ENCODE measurements around the gene GRK5.

The GRK5 gene

DNA sequence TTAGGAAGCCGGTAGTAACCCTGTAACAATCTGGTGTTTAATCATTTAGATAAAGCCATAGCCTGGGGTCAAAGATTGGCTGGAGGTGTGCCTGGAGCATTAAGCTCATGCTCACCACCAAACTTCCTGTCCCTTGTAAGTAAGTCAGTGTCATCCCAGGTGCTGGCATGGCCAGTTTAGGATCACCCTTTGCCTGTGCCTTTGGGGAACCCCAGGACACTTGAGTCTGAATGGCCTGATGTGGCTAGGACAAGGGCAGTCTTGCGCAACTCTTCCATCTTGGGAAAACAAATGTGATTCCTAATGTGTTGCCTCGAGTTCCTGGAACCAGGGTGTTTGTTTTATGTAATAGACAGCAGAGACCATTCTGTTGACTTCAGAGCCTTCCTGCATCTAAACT lies 154.8 kb downstream of the GRK5 start:
- Histone ChIP-seq H3K27me3 (ENCODE audit: insufficient read depth, low read length) (no peaks in the 10 kb centered on the region), H2BK120ac (ENCODE audit: insufficient read depth, low read length, poor library complexity) (no peak overlapping the region), H3K4me2 (ENCODE audit: low read length) (no peak overlapping the region), H3K27ac (ENCODE audit: low read depth, low read length) (no peak overlapping the region), H4K12ac (ENCODE audit: low read depth, low read length) (no peak overlapping the region), H3K4me1 (ENCODE audit: control insufficient read depth in 1 of 2, insufficient read depth in 2 of 2, low read length in 2 of 2) (no peaks in the 10 kb centered on the region), H3K9ac (ENCODE audit: low read length) (no peak overlapping the region), H3K18ac (ENCODE audit: low read length) (no peak overlapping the region), H2BK12ac (ENCODE audit: low read length) (no peak overlapping the region), H3K23ac (ENCODE audit: low read length) (no peak overlapping the region), H3K79me1 (ENCODE audit: low read length) (no peaks in the 10 kb centered on the region), H3K36me3 (ENCODE audit: control insufficient read depth in 1 of 2, insufficient read depth in 2 of 2, low read length in 2 of 2) (no peaks in the 10 kb centered on the region), H3K79me2 (ENCODE audit: control insufficient read depth, insufficient read depth, low read length, poor library complexity) (no peaks in the 10 kb centered on the region), H3K4me3 (ENCODE audit: low read depth, low read length) (no peak overlapping the region), H2BK5ac (ENCODE audit: low read depth, low read length, poor library complexity) (no peak overlapping the region), H3K14ac (ENCODE audit: low read length) (no peak overlapping the region), H4K91ac (ENCODE audit: low read depth, low read length) (no peak overlapping the region), H2AFZ (ENCODE audit: insufficient read depth, low read length, poor library complexity) (no peak overlapping the region), H2AK5ac (ENCODE audit: low read length) (no peak overlapping the region), H3K4ac (ENCODE audit: low read depth, low read length) (no peak overlapping the region), H4K8ac (ENCODE audit: low read depth, low read length) (no peak overlapping the region), H3K9me3 (ENCODE audit: insufficient read depth, low read depth, low read length) (no peaks in the 10 kb centered on the region)
- DNase-seq: peak in 1 of 2 donors; percentile 56
- no CpG with 5 or more reads among the region's 3 CpGs for WGBS (ENCODE audit: extremely low coverage, insufficient coverage, insufficient read length)

DNA sequence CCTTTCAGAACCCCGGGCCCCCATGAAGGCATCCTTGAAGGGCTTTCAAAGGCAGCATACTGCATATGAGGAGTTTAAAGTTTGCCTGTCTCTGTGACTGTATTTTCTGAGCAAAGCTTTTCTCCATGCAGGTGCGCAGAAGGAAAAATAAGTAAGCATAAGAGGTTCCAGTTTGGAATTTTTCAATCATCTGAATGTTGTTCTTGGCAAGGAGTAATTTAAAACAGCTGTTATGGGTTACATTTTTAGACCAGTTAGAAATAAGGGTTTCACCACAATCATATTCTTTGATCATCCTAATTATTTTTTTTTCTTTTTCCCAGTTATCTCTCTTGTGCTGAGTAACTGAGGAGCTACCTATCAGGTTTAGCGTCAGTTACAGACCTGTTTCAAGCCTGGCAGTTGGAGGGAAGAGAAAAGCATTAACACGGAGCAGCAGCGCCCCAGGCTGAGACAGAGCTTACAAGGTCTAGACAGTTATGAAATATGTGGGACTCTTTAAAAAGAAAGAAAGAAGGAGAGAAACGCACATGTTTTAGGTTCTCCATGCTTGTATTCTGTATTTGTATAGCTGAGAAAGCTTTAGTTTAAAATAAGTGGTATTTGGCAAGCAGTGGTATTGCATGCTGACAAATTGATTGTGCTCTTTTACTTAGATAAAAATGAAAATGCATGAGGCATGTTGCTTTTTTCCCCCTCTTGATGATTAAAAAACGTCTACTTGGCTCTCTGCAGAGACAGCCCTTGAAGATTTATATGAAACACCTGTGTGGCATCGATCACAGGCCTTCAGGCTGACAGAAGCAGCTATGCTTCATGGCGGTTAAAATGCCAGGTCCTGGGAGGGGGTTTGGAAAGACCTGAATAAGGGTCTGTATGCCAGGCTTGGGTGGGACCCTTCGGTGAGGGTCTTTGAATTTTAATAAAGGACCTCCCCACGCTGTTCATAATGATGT lies 157.6 kb downstream of the GRK5 start:
- Histone ChIP-seq H3K4me2 (ENCODE audit: low read length) (no peak overlapping the region), H3K79me1 (ENCODE audit: low read length) (no peaks in the 10 kb centered on the region), H3K4me1 (ENCODE audit: control insufficient read depth in 1 of 2, insufficient read depth in 2 of 2, low read length in 2 of 2) (no peaks in the 10 kb centered on the region), H3K9ac (ENCODE audit: low read length) (no peak overlapping the region), H3K4me3 (ENCODE audit: low read depth, low read length) (no peak overlapping the region), H2BK12ac (ENCODE audit: low read length) (no peak overlapping the region), H4K91ac (ENCODE audit: low read depth, low read length) (no peak overlapping the region), H2BK5ac (ENCODE audit: low read depth, low read length, poor library complexity) (no peak overlapping the region), H2AK5ac (ENCODE audit: low read length) (no peak overlapping the region), H3K14ac (ENCODE audit: low read length) (no peak overlapping the region), H3K18ac (ENCODE audit: low read length) (no peak overlapping the region), H3K79me2 (ENCODE audit: control insufficient read depth, insufficient read depth, low read length, poor library complexity) (no peaks in the 10 kb centered on the region), H3K23ac (ENCODE audit: low read length) (no peak overlapping the region), H4K8ac (ENCODE audit: low read depth, low read length) (no peak overlapping the region), H3K27ac (ENCODE audit: low read depth, low read length) (no peak overlapping the region), H2AFZ (ENCODE audit: insufficient read depth, low read length, poor library complexity) (no peak overlapping the region), H3K4ac (ENCODE audit: low read depth, low read length) (no peak overlapping the region), H2BK120ac (ENCODE audit: insufficient read depth, low read length, poor library complexity) (no peak overlapping the region), H4K12ac (ENCODE audit: low read depth, low read length) (no peak overlapping the region), H3K9me3 (ENCODE audit: insufficient read depth, low read depth, low read length) (no peaks in the 10 kb centered on the region), H3K36me3 (ENCODE audit: control insufficient read depth in 1 of 2, insufficient read depth in 2 of 2, low read length in 2 of 2) (no peaks in the 10 kb centered on the region), H3K27me3 (ENCODE audit: insufficient read depth, low read length) (no peaks in the 10 kb centered on the region)
- no CpG with 5 or more reads among the region's 11 CpGs for WGBS (ENCODE audit: extremely low coverage, insufficient coverage, insufficient read length)
- DNase-seq: no peak

DNA sequence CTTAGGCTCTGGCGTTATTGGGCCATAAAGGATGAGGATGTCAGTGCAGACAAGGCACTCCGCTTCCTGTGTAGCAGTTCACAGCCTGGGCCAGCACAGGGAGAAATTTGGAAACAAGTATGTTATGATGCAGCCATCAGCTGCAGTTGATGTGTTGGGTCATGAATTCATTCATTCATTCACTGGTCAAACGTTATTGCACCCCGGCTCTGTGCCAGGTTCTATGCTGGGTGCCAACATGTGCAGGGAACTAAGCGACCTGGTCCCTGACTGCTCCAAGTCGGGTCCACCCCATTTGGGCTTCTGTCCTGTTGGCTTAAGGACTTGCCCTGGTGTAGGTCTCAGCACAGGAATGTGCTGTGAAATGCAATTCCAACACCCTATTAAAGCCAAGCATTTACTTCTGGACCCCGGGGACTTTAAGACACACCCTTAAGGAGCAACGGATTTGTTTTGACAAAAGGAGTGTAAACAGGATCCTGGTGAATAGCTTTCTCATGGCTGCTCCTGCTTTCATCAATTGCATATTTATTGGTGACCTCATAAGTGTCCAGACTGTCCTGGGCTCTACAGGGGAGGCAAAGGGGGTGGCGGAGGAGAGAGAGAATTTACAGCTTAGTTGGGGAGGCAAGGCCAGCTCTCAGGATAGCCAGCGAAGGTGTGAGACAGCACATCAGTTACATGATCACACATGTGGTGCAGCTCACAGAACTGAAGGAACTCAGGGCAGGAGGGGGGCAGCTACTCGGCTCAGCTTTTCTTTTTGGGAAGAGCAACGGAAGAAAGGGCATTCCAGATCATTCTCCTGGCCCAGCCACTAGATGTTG lies 158.6 kb downstream of the GRK5 start:
- Histone ChIP-seq H4K91ac (ENCODE audit: low read depth, low read length) (no peak overlapping the region), H3K27ac (ENCODE audit: low read depth, low read length) (no peak overlapping the region), H3K4me2 (ENCODE audit: low read length) (no peak overlapping the region), H4K12ac (ENCODE audit: low read depth, low read length) (no peak overlapping the region), H3K36me3 (ENCODE audit: control insufficient read depth in 1 of 2, insufficient read depth in 2 of 2, low read length in 2 of 2) (no peaks in the 10 kb centered on the region), H2BK120ac (ENCODE audit: insufficient read depth, low read length, poor library complexity) (no peak overlapping the region), H3K4me3 (ENCODE audit: low read depth, low read length) (no peak overlapping the region), H3K4me1 (ENCODE audit: control insufficient read depth in 1 of 2, insufficient read depth in 2 of 2, low read length in 2 of 2) (peaks cover 0 to 3% of the 10 kb centered on the region in 2 experiments), H3K9ac (ENCODE audit: low read length) (peak overlapping the region; percentile 22), H2AFZ (ENCODE audit: insufficient read depth, low read length, poor library complexity) (no peak overlapping the region), H2AK5ac (ENCODE audit: low read length) (no peak overlapping the region), H3K4ac (ENCODE audit: low read depth, low read length) (no peak overlapping the region), H3K79me1 (ENCODE audit: low read length) (no peaks in the 10 kb centered on the region), H3K9me3 (ENCODE audit: insufficient read depth, low read depth, low read length) (no peaks in the 10 kb centered on the region), H3K79me2 (ENCODE audit: control insufficient read depth, insufficient read depth, low read length, poor library complexity) (no peaks in the 10 kb centered on the region), H3K14ac (ENCODE audit: low read length) (no peak overlapping the region), H4K8ac (ENCODE audit: low read depth, low read length) (no peak overlapping the region), H2BK5ac (ENCODE audit: low read depth, low read length, poor library complexity) (no peak overlapping the region), H3K23ac (ENCODE audit: low read length) (no peak overlapping the region), H2BK12ac (ENCODE audit: low read length) (no peak overlapping the region), H3K18ac (ENCODE audit: low read length) (no peak overlapping the region), H3K27me3 (ENCODE audit: insufficient read depth, low read length) (no peaks in the 10 kb centered on the region)
- no peak for DNase-seq
- no CpG with 5 or more reads among the region's 12 CpGs for WGBS (ENCODE audit: extremely low coverage, insufficient coverage, insufficient read length)

GRCh38 chr10:119367841-119368549 lies 160.6 kb downstream of the GRK5 start:
- Histone ChIP-seq H3K36me3 (ENCODE audit: control insufficient read depth in 1 of 2, insufficient read depth in 2 of 2, low read length in 2 of 2) (no peaks in the 10 kb centered on the region), H3K4me2 (ENCODE audit: low read length) (no peak overlapping the region), H4K91ac (ENCODE audit: low read depth, low read length) (no peak overlapping the region), H4K8ac (ENCODE audit: low read depth, low read length) (no peak overlapping the region), H3K4me1 (ENCODE audit: control insufficient read depth in 1 of 2, insufficient read depth in 2 of 2, low read length in 2 of 2) (peaks cover 0 to 5% of the 10 kb centered on the region in 2 experiments), H2BK12ac (ENCODE audit: low read length) (no peak overlapping the region), H2AK5ac (ENCODE audit: low read length) (no peak overlapping the region), H2BK5ac (ENCODE audit: low read depth, low read length, poor library complexity) (no peak overlapping the region), H2BK120ac (ENCODE audit: insufficient read depth, low read length, poor library complexity) (no peak overlapping the region), H3K27me3 (ENCODE audit: insufficient read depth, low read length) (no peaks in the 10 kb centered on the region), H3K9me3 (ENCODE audit: insufficient read depth, low read depth, low read length) (no peaks in the 10 kb centered on the region), H3K18ac (ENCODE audit: low read length) (no peak overlapping the region), H3K14ac (ENCODE audit: low read length) (no peak overlapping the region), H3K9ac (ENCODE audit: low read length) (no peak overlapping the region), H3K79me1 (ENCODE audit: low read length) (no peaks in the 10 kb centered on the region), H3K23ac (ENCODE audit: low read length) (no peak overlapping the region), H2AFZ (ENCODE audit: insufficient read depth, low read length, poor library complexity) (no peak overlapping the region), H3K4me3 (ENCODE audit: low read depth, low read length) (no peak overlapping the region), H3K4ac (ENCODE audit: low read depth, low read length) (no peak overlapping the region), H3K79me2 (ENCODE audit: control insufficient read depth, insufficient read depth, low read length, poor library complexity) (no peaks in the 10 kb centered on the region), H3K27ac (ENCODE audit: low read depth, low read length) (no peak overlapping the region), H4K12ac (ENCODE audit: low read depth, low read length) (no peak overlapping the region)
- DNase-seq: no peak
- WGBS (ENCODE audit: extremely low coverage, insufficient coverage, insufficient read length): no CpG with 5 or more reads among the region's 21 CpGs
